ENCODE data around the gene KIAA1614. TPM values are rescaled to one million over a fixed set of nuclear protein-coding genes. Genes with fewer than 3 reads are reported as not detected.

Gene KIAA1614
- total RNA-seq, 4 donors from 2014 or later, result 1.8 to 7.9 (median 5.5) TPM

DNA sequence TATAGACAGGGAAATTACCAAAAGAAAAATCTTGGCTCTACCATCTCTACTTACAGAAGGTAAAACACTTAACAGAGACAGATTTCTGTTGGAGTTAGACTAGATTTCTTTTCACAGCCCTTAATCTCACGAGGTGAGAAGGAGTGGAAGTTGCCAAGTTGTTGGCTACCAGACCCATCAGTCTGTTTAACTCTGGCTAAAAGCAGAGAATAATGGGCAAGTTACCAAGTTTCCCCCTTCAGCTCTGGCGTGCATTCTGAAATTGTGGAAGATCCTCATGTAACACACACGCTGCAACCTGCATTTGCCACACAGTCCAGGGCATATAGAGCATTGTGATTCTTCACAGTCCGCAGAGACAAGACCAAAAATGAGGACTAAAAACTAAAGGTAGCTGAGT, 60.7 kb downstream of the KIAA1614 start:
- H3K27me3 ChIP-seq, result no peaks in the 10 kb centered on the region
- H3K27ac ChIP-seq, result no peak overlapping the region
- WGBS, result 71% methylated on average over 4 of the region's 4 CpGs
- no peaks in the 10 kb centered on the region for H3K9me3 ChIP-seq
- no peak overlapping the region for H3K4me3 ChIP-seq
- H3K36me3 ChIP-seq, result peaks cover 47% of the 10 kb centered on the region
- no peak for DNase-seq (ENCODE audit: low spot score in 2 of 2)
- H3K4me1 ChIP-seq, result peaks cover 12% of the 10 kb centered on the region
- TF ChIP-seq EP300 (IDR thresholded peaks at IDR 0.05), result no peak

DNA sequence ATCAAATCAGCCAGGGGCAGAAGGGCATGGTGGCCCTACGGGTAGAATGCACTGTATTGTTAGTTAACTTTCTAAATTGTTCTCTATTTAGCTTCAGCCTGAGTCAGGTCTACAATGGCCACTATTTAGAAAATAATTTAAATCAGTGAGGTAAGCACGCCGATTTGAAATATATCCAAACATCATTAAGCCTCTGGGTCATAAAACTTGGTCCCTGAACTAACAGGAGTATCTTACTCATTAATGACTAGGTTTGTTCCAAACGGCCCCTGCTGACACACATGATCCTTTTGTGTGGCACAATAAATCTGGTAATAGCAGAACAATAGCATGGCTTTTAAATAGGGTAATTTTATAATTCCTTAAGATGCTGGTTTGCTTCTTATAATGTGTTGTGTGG, 61.5 kb downstream of the KIAA1614 start:
- H3K27ac ChIP-seq, result no peak overlapping the region

DNA sequence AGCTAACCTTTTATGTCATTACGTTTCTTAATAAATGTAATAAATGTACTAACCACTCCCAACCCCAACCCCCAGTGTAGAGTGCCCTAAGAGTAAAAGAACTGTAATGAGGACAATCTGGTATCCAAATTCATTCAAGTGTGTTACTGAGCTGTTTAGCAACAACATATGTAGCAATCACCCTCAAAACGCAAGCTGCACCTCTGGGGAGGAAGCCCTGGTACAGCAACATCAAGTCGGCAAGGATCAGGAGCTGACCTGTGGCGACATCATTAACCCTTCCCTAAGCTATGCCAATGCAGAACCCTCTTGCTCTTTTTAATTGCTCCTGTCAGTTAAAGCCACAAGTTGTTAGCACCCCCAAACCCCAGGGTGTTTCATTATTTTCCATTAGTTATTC, 62.9 kb downstream of the KIAA1614 start:
- Histone ChIP-seq H3K4me3 (no peak overlapping the region), H3K36me3 (peaks cover 49% of the 10 kb centered on the region), H3K4me1 (peaks cover 12% of the 10 kb centered on the region), H3K27ac (no peak overlapping the region), H3K9me3 (no peaks in the 10 kb centered on the region), H3K27me3 (no peaks in the 10 kb centered on the region)
- no peak for TF ChIP-seq POLR2AphosphoS5 (IDR thresholded peaks at IDR 0.05)
- TF ChIP-seq, protein P1, sequence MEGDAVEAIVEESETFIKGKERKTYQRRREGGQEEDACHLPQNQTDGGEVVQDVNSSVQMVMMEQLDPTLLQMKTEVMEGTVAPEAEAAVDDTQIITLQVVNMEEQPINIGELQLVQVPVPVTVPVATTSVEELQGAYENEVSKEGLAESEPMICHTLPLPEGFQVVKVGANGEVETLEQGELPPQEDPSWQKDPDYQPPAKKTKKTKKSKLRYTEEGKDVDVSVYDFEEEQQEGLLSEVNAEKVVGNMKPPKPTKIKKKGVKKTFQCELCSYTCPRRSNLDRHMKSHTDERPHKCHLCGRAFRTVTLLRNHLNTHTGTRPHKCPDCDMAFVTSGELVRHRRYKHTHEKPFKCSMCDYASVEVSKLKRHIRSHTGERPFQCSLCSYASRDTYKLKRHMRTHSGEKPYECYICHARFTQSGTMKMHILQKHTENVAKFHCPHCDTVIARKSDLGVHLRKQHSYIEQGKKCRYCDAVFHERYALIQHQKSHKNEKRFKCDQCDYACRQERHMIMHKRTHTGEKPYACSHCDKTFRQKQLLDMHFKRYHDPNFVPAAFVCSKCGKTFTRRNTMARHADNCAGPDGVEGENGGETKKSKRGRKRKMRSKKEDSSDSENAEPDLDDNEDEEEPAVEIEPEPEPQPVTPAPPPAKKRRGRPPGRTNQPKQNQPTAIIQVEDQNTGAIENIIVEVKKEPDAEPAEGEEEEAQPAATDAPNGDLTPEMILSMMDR (IDR thresholded peaks at IDR 0.05), result no peak
- TF ChIP-seq POLR2A (IDR thresholded peaks at IDR 0.05), result no peak
- no peak for TF ChIP-seq EP300 (IDR thresholded peaks at IDR 0.05)
- 44% methylated on average over 4 of the region's 4 CpGs for WGBS
- no peak for DNase-seq (ENCODE audit: low spot score in 2 of 2)

More for the DNA sequence above, 61.5 kb downstream of the KIAA1614 start:
- 72% methylated on average over 4 of the region's 4 CpGs for WGBS
- no peak for DNase-seq (ENCODE audit: low spot score in 2 of 2)
- Histone ChIP-seq H3K4me3 (no peak overlapping the region), H3K27me3 (no peaks in the 10 kb centered on the region), H3K4me1 (peaks cover 12% of the 10 kb centered on the region), H3K9me3 (no peaks in the 10 kb centered on the region), H3K36me3 (peaks cover 50% of the 10 kb centered on the region)
- TF ChIP-seq, protein P1 (IDR thresholded peaks at IDR 0.05), result no peak
- TF ChIP-seq EP300 (IDR thresholded peaks at IDR 0.05) (no peak), POLR2A (IDR thresholded peaks at IDR 0.05) (no peak), POLR2AphosphoS5 (IDR thresholded peaks at IDR 0.05) (no peak)

DNA sequence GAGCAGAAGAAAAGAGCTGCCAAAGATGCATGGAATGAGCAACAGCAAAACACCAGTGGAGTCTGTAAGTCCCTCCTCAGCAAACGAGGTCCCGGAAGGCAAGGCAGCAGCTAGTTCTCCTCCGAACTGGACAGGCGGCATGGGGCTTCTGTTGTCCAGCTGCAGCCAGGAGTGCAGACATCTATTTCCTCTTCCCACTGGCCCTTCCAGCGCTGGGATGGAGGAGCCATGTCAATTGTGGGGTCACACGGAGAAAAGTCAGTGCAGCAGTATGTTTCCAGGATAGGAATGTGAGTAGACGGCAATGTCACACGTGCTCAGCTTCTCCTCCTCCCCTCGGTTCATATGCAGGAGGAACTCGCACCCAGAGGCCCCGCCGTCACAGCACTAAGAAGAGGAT, 63.5 kb downstream of the KIAA1614 start:
- TF ChIP-seq EP300 (IDR thresholded peaks at IDR 0.05) (no peak), POLR2A (IDR thresholded peaks at IDR 0.05) (no peak), POLR2AphosphoS5 (IDR thresholded peaks at IDR 0.05) (no peak)
- TF ChIP-seq, protein P1 (IDR thresholded peaks at IDR 0.05), result no peak
- no peak for DNase-seq (ENCODE audit: low spot score in 2 of 2)
- WGBS, result 85% methylated on average over 11 of the region's 12 CpGs
- Histone ChIP-seq H3K27me3 (no peaks in the 10 kb centered on the region), H3K4me1 (peaks cover 12% of the 10 kb centered on the region), H3K36me3 (peaks cover 49% of the 10 kb centered on the region), H3K9me3 (no peaks in the 10 kb centered on the region), H3K27ac (no peak overlapping the region), H3K4me3 (no peak overlapping the region)

DNA sequence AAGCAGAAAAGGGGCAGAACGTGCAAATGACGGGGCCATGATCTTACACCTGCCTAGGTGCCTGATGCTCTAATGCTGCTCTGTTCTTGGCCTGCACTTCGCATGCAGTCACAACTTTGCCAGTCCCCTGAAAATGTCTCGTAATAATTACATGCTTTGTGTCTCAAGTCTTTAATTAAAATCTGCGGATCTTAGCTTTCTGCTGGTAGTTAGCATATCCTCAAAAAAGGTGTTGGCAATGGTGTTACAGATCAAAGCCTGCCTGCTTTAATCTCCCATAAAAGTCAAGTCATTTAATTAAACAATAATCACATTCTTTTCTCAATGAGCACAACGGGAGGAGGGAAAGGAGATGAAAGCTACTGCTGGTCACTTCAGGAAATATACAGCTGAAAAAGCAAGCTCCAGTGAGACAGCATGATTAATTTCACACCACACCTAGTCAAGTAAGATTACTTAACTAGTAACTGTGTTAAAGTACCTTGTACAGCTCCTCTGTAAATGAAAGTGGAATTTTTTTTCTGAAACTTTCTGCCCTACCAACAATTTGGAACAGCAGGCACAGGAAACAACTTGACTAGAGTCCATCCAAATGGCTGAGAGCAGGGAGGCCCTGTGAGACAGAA, 64.1 kb downstream of the KIAA1614 start:
- peaks cover 53% of the 10 kb centered on the region for H3K36me3 ChIP-seq
- no peak overlapping the region for H3K4me3 ChIP-seq
- WGBS, result 82% methylated on average over 6 of the region's 6 CpGs
- H3K4me1 ChIP-seq, result peaks cover 12% of the 10 kb centered on the region
- DNase-seq (ENCODE audit: low spot score in 2 of 2), result no peak
- H3K27me3 ChIP-seq, result no peaks in the 10 kb centered on the region
- no peaks in the 10 kb centered on the region for H3K9me3 ChIP-seq
- no peak for TF ChIP-seq POLR2AphosphoS5 (IDR thresholded peaks at IDR 0.05)
- no peak for TF ChIP-seq POLR2A (IDR thresholded peaks at IDR 0.05)
- TF ChIP-seq, protein P1 (IDR thresholded peaks at IDR 0.05), result no peak
- TF ChIP-seq EP300 (IDR thresholded peaks at IDR 0.05), result no peak
- H3K27ac ChIP-seq, result no peak overlapping the region
